H1 (cell line): ENCODE measurements around the gene LTB. TPM values are rescaled to one million over a fixed set of nuclear protein-coding genes. Genes with fewer than 3 reads are reported as not detected.
A peak's percentile ranks its signal among the peaks of the same experiment; 100 is the strongest.

Source experiments
- CTCF ChIA-PET: fragments of 300-600 bp; sonication (Branson Sonifier 250); formaldehyde crosslinking; loops from one replicate; lab custom pipeline; 2021; ENCODE audit not compliant: partially characterized antibody; lab: Charles Lee
- POLR2A ChIA-PET: fragments of 300-600 bp; sonication (Branson Sonifier 250); formaldehyde crosslinking; loops from one replicate; lab custom pipeline; 2021; ENCODE audit warnings: inconsistent platforms; ENCODE audit not compliant: partially characterized antibody; lab: Charles Lee
- DNase-seq, 2 experiments: peaks; one replicate each; pipeline versions ENCODE4 v3.0.0 to v3.0.0-alpha.2; 2010 to 2022; ENCODE audit warnings: low spot score in 2 of 2, low read depth in 1 of 2, mixed read lengths in 1 of 2
- FAIRE-seq: peaks from 2 replicates; lab custom pipeline; 2011; peaks lifted over from hg19 to GRCh38; lab: Jason Lieb, UNC
- H2AFZ ChIP-seq: 2 replicates; pipeline ENCODE4 v1.8.1; 2012; ENCODE audit warnings: low read length, inconsistent platforms
- H2AK5ac ChIP-seq: 2 replicates; pipeline ENCODE4 v1.6.1; 2013; ENCODE audit warnings: low read depth, low read length
- H2BK120ac ChIP-seq: replicated peaks from 2 replicates; pipeline ENCODE3; 2013; ENCODE audit warnings: low read depth, low read length, inconsistent platforms
- H2BK12ac ChIP-seq: 2 replicates; pipeline ENCODE4 v1.6.1; 2013; ENCODE audit warnings: low read depth, low read length
- H2BK15ac ChIP-seq: 2 replicates; pipeline ENCODE4 v1.6.1; 2013; ENCODE audit warnings: low read length
- H2BK20ac ChIP-seq: 2 replicates; pipeline ENCODE4 v1.6.1; 2013; ENCODE audit warnings: low read length
- H2BK5ac ChIP-seq: 2 replicates; pipeline ENCODE4 v1.6.1; 2013; ENCODE audit warnings: low read depth, low read length
- H3K14ac ChIP-seq: 2 replicates; pipeline ENCODE4 v1.6.1; 2013; ENCODE audit warnings: inconsistent platforms; ENCODE audit not compliant: insufficient read length
- H3K18ac ChIP-seq: 2 replicates; pipeline ENCODE4 v1.6.1; 2013; ENCODE audit warnings: low read length; ENCODE audit errors: extremely low read depth
- H3K23ac ChIP-seq: 2 replicates; pipeline ENCODE4 v1.6.1; 2013; ENCODE audit warnings: inconsistent platforms; ENCODE audit not compliant: insufficient read length
- H3K23me2 ChIP-seq: 2 replicates; pipeline ENCODE4 v1.6.1; 2013; ENCODE audit warnings: low read depth, low read length
- H3K27ac ChIP-seq: 2 replicates; pipeline ENCODE4 v1.6.1; 2011; ENCODE audit warnings: low read depth, low read length, inconsistent platforms
- H3K27me3 ChIP-seq, 4 experiments: replicated peaks in 1 of 4; 1 replicate in 1 of 4; 2 replicates in 3 of 4; pipeline versions ENCODE4 v1.6.1 to v1.8.1; 2011 to 2013; ENCODE audit warnings: low read length in 3 of 4, mild to moderate bottlenecking in 3 of 4, inconsistent platforms in 2 of 4, mixed read lengths in 2 of 4, moderate library complexity in 1 of 4; ENCODE audit not compliant: control insufficient read depth in 3 of 4, insufficient read depth in 3 of 4; ENCODE audit errors: extremely low read depth in 1 of 4
- H3K36me3 ChIP-seq, 4 experiments: 2 replicates each; pipeline versions ENCODE4 v1.6.1 to v1.8.1; 2011 to 2013; ENCODE audit warnings: mild to moderate bottlenecking in 4 of 4, low read length in 3 of 4, moderate library complexity in 2 of 4, control low read depth in 1 of 4, inconsistent platforms in 1 of 4; ENCODE audit not compliant: insufficient read depth in 4 of 4, control insufficient read depth in 2 of 4
- H3K4ac ChIP-seq: replicated peaks from 2 replicates; pipeline ENCODE3; 2013; ENCODE audit warnings: low read length, low read depth, mixed read lengths, inconsistent platforms; ENCODE audit not compliant: insufficient read length
- H3K4me1 ChIP-seq, 4 experiments: replicated peaks in 1 of 4; 1 replicate in 1 of 4; 2 replicates in 3 of 4; pipeline versions ENCODE4 v1.6.1 to v1.8.1; 2011 to 2013; ENCODE audit warnings: low read length in 3 of 4, inconsistent platforms in 2 of 4, mixed read lengths in 1 of 4; ENCODE audit not compliant: insufficient read depth in 4 of 4, control insufficient read depth in 3 of 4
- H3K4me2 ChIP-seq, 2 experiments: 2 replicates each; pipeline versions ENCODE4 v1.6.1 to v1.8.1; 2011 to 2013; ENCODE audit warnings: low read depth in 2 of 2, low read length in 2 of 2, control low read depth in 1 of 2, inconsistent platforms in 1 of 2, mild to moderate bottlenecking in 1 of 2; ENCODE audit not compliant: insufficient read depth in 1 of 2
- H3K4me3 ChIP-seq, 4 experiments: fragments of 200-600, 300-600 bp in 1 of 4; sonication (generic), shearing (Covaris generic), sonication (Bioruptor Twin) in 1 of 4; 2 replicates each; pipeline versions ENCODE4 v1.5.1 to v1.8.1; 2011 to 2016; ENCODE audit warnings: low read length in 4 of 4, low read depth in 3 of 4, control low read depth in 2 of 4, inconsistent platforms in 2 of 4, mild to moderate bottlenecking in 2 of 4, mixed read lengths in 1 of 4, moderate library complexity in 1 of 4; ENCODE audit not compliant: insufficient read depth in 2 of 4; ENCODE audit errors: extremely low read depth in 1 of 4
- H3K56ac ChIP-seq: replicated peaks from 2 replicates; pipeline ENCODE3; 2013; ENCODE audit warnings: low read depth, mild to moderate bottlenecking, mixed read lengths, low read length, inconsistent platforms; ENCODE audit not compliant: insufficient read length
- H3K79me1 ChIP-seq: 2 replicates; pipeline ENCODE4 v1.6.1; 2013; ENCODE audit warnings: low read depth, low read length, control low read depth
- H3K79me2 ChIP-seq, 2 experiments: 2 replicates each; pipeline versions ENCODE4 v1.6.1 to v1.8.1; 2012 to 2013; ENCODE audit warnings: low read length in 2 of 2, mild to moderate bottlenecking in 2 of 2, inconsistent platforms in 1 of 2; ENCODE audit not compliant: insufficient read depth in 2 of 2, control insufficient read depth in 1 of 2
- H3K9ac ChIP-seq, 4 experiments: replicated peaks in 1 of 4; 1 replicate in 1 of 4; 2 replicates in 3 of 4; pipeline versions ENCODE4 v1.6.1 to v1.8.1; 2011 to 2013; ENCODE audit warnings: low read depth in 3 of 4, low read length in 3 of 4, control low read depth in 2 of 4, mild to moderate bottlenecking in 2 of 4, moderate library complexity in 2 of 4, inconsistent platforms in 1 of 4; ENCODE audit errors: extremely low read depth in 1 of 4
- H3K9me3 ChIP-seq, 2 experiments: 2 replicates each; pipeline versions ENCODE4 v1.6.1 to v1.8.1; 2012 to 2013; ENCODE audit warnings: mild to moderate bottlenecking in 2 of 2, moderate library complexity in 2 of 2, control low read depth in 1 of 2, inconsistent platforms in 1 of 2, low read depth in 1 of 2, low read length in 1 of 2, mixed read lengths in 1 of 2; ENCODE audit not compliant: insufficient read depth in 2 of 2
- H4K20me1 ChIP-seq, 2 experiments: replicated peaks in 1 of 2; 2 replicates each; pipeline versions ENCODE3 to v1.8.1; 2011 to 2013; ENCODE audit warnings: inconsistent platforms in 2 of 2, low read length in 2 of 2, mild to moderate bottlenecking in 1 of 2; ENCODE audit not compliant: insufficient read depth in 2 of 2, control insufficient read depth in 1 of 2
- H4K5ac ChIP-seq: 2 replicates; pipeline ENCODE4 v1.6.1; 2013; ENCODE audit warnings: low read length, low read depth, mixed read lengths, inconsistent platforms; ENCODE audit not compliant: insufficient read length
- H4K8ac ChIP-seq: 2 replicates; pipeline ENCODE4 v1.8.0; 2013; ENCODE audit warnings: mild to moderate bottlenecking, moderate library complexity, low read length, inconsistent platforms; ENCODE audit not compliant: insufficient read depth; ENCODE audit errors: extremely low read depth
- H4K91ac ChIP-seq: replicated peaks from 2 replicates; pipeline ENCODE3; 2013; ENCODE audit warnings: low read length, mixed read lengths, inconsistent platforms; ENCODE audit not compliant: insufficient read length
- CTBP2 ChIP-seq: IDR thresholded peaks from 2 replicates; pipeline ENCODE4 v1.7.0; 2011; ENCODE audit warnings: borderline replicate concordance, mild to moderate bottlenecking, moderate library complexity, mixed read lengths, low read length; ENCODE audit not compliant: insufficient read depth, insufficient read length
- POLR2A ChIP-seq, 2 experiments: IDR thresholded peaks; 1 replicate in 1 of 2; 2 replicates in 1 of 2; pipeline ENCODE4 v1.6.1; 2011; ENCODE audit warnings: low read depth in 2 of 2, low read length in 2 of 2, mild to moderate bottlenecking in 2 of 2; ENCODE audit errors: control extremely low read depth in 1 of 2
- POLR2AphosphoS5 ChIP-seq: IDR thresholded peaks from 2 replicates; pipeline ENCODE4 v1.6.1; 2011; ENCODE audit warnings: low read depth, low read length
- WGBS, 2 experiments: shearing (Covaris generic) in 1 of 2; methylation state at CpG; one replicate each; pipeline versions ENCODE4 v1.1.6 to v1.1.7; 2013 to 2015; ENCODE audit warnings: low lambda C conversion rate in 2 of 2, mixed read lengths in 2 of 2, inconsistent platforms in 1 of 2, low coverage in 1 of 2, missing lambda C conversion rate in 1 of 2; ENCODE audit not compliant: insufficient replicate concordance in 2 of 2, insufficient coverage in 1 of 2, insufficient read length in 1 of 2; ENCODE audit errors: extremely low coverage in 1 of 2, missing lambda C conversion rate in 1 of 2; 5-methylcytosine and 5-hydroxymethylcytosine counted together
- polyA plus RNA-seq, 7 experiments: library from polyadenylated mRNA; depleted of rRNA in 3 of 7; stranded (reverse) in 5 of 7; unstranded in 2 of 7; fragments of >200 nt in 5 of 7; fragments of 200-250 nt in 2 of 7; gene quantifications; 1 replicate in 5 of 7; 2 replicates in 1 of 7; 4 replicates in 1 of 7; pipeline versions ENCODE4 v1.2.1 to v1.2.3, GENCODE V29; 2011 to 2013; ENCODE audit warnings: missing spikeins in 2 of 7, mixed read lengths in 2 of 7
- total RNA-seq: library from RNA; stranded (reverse); fragmentation: NEBNext Ultra II Directional; extraction: Animal tissue kit (Norgen Biotek cat#: 25700); gene quantifications from 2 replicates; pipeline ENCODE4 v1.2.1, GENCODE V29; 2021
- TF ChIP-seq, protein P1 (sequence below): IDR thresholded peaks from 2 replicates; pipeline ENCODE4 v1.6.1; 2011; ENCODE audit warnings: low read depth, mild to moderate bottlenecking, low read length; ENCODE audit not compliant: insufficient read depth
- TF ChIP-seq, protein P2 (sequence below): IDR thresholded peaks from 2 replicates; pipeline ENCODE4 v1.6.1; 2011; ENCODE audit warnings: low read length, improper control_type of control experiment

LTB gene
- total and polyA plus RNA-seq, 2 of the 8 experiments (the other 6 are each of a cell fraction or from before 2014, with no cell fraction given): 0.43 to 0.47 TPM

DNA sequence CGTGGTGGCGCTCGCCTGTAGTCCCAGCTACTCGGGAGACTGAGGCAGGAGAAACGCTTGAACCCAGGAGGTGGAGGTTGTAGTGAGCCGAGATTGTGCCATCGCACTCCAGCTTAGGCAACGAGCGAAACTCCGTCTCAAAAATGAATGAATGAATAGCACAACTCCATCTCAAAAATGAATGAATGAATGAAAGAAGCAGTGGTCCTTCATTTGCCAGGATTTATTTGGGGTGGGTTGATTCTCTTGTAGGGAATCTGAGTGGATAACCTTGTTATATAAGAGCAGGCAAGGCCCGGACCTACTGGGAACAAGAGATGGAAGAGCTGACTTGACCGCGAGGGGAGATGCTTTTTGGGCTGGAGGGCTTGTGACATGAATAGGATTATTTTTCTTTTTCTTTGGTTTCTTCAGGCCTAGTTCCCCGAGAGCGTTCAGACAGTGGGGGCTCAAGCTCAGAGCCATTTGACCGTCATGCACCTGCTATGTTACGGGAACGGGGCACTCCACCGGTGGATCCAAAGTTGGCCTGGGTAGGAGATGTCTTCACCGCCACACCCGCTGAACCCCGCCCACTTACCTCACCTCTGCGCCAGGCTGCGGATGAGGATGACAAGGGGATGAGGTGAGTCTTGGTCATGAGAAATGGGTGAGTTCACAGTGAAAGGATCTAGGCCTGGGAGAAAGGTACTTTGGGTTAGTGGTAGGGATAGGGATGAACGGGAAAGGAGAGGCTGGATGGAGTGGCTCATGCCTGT lies 48.1 kb upstream of the LTB start:
- Histone ChIP-seq H3K27me3 (no peaks in the 10 kb centered on the region), H3K9ac (no peak overlapping the region; a peak in 1 of 7 replicates), H4K8ac (no peak overlapping the region), H2BK20ac (no peak overlapping the region), H2BK15ac (no peak overlapping the region), H3K18ac (no peak overlapping the region), H3K9me3 (no peaks in the 10 kb centered on the region), H3K36me3 (peaks cover 82 to 100% (median 97%) of the 10 kb centered on the region in 4 experiments), H3K79me1 (peaks cover 13% of the 10 kb centered on the region; the same call in 1 of the 2 replicates), H4K20me1 (peaks cover 15 to 25% of the 10 kb centered on the region in 2 experiments), H3K4ac (no peak overlapping the region), H2AK5ac (no peak overlapping the region), H3K4me1 (no peaks in the 10 kb centered on the region), H3K79me2 (peaks cover 0 to 6% of the 10 kb centered on the region in 2 experiments; a peak in 2 of 4 replicates), H2BK12ac (no peak overlapping the region), H3K23me2 (no peaks in the 10 kb centered on the region), H2AFZ (no peak overlapping the region), H3K27ac (no peak overlapping the region), H4K91ac (no peak overlapping the region), H3K4me2 (no peak overlapping the region), H4K5ac (no peak overlapping the region), H3K4me3 (no peak overlapping the region), H3K23ac (no peak overlapping the region), H3K14ac (no peak overlapping the region), H2BK5ac (no peak overlapping the region), H3K56ac (no peak overlapping the region), H2BK120ac (no peak overlapping the region)
- FAIRE-seq (no peak), DNase-seq (no peak)
- ChIA-PET CTCF (interaction anchor here (0.8 to 3.2 kb wide), 4 partner anchors 7 to 133 kb away, joined by 3 to 10 read pairs (median 4); partner anchors contain the start of gene BAG6), POLR2A (interaction anchor here (0.9 to 34.9 kb wide), 9 partner anchors 5 to 176 kb away, joined by 3 to 883 read pairs (median 8); partner anchors contain the start of genes APOM, BAG6, C6orf47 and CSNK2B)
- TF ChIP-seq, protein P1, sequence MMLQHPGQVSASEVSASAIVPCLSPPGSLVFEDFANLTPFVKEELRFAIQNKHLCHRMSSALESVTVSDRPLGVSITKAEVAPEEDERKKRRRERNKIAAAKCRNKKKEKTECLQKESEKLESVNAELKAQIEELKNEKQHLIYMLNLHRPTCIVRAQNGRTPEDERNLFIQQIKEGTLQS: no peak
- TF ChIP-seq, protein P2, sequence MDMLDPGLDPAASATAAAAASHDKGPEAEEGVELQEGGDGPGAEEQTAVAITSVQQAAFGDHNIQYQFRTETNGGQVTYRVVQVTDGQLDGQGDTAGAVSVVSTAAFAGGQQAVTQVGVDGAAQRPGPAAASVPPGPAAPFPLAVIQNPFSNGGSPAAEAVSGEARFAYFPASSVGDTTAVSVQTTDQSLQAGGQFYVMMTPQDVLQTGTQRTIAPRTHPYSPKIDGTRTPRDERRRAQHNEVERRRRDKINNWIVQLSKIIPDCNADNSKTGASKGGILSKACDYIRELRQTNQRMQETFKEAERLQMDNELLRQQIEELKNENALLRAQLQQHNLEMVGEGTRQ: no peak
- TF ChIP-seq CTBP2: no peak
- peak; percentile 59; the same call in 1 of the 2 replicates for TF ChIP-seq POLR2AphosphoS5
- TF ChIP-seq POLR2A (IDR thresholded peaks at IDR 0.05; ENCODE audit: control extremely low read depth in 1 of 2, low read depth in 2 of 2, low read length in 2 of 2): peak in 1 of 2 experiments; percentile 34; a peak in 1 of 3 replicates
- WGBS, 2 experiments: 95% methylated on average over 25 of the region's 25 CpGs; no CpG with 5 or more reads in 1 of the 2 experiments
